ENCODE data around the gene KIF5A.

The KIF5A gene

DNA sequence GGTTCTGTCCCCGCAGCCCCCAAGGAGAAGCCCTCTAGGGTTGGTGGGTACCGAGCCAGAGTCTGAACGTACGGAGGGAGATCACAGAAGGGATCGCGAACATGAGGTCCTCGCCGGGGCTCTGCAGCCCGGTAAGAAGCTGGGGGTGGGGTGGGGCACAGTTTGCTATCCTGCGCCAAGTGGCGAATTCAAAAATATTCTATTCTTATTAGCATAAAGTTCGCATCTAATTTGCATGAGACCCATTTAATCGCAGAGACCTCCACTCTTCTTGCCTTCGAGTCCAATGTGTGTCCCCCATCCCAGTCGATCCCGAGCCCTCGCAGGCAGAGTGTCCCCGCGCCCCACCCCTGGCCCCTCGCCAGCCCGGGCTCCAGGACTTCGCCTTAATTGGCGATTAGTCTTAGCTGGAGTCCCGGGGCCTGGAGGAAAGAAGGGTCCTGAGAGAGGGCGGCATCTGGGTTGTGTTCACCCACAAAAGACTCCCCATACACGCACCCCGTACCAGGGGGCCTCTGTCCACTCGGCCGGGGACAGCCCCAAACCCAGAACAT, 60.8 kb downstream of the KIF5A start:
- no peak; the same call in 2 of the 3 replicates for ATAC-seq
- TF ChIP-seq ZFP3 (CRISPR knock-in tag; IDR thresholded peaks at IDR 0.05) (no peak), ZC3H10 (CRISPR knock-in tag; IDR thresholded peaks at IDR 0.05) (no peak), SNAI2 (CRISPR knock-in tag; IDR thresholded peaks at IDR 0.05) (no peak), CSDC2 (CRISPR knock-in tag; IDR thresholded peaks at IDR 0.05) (no peak), ZFP30 (CRISPR knock-in tag; IDR thresholded peaks at IDR 0.05) (no peak), TOX (CRISPR knock-in tag; IDR thresholded peaks at IDR 0.05; ENCODE audit: borderline replicate concordance) (no peak), TCF4 (CRISPR knock-in tag; IDR thresholded peaks at IDR 0.05; ENCODE audit: borderline replicate concordance) (no peak)

DNA sequence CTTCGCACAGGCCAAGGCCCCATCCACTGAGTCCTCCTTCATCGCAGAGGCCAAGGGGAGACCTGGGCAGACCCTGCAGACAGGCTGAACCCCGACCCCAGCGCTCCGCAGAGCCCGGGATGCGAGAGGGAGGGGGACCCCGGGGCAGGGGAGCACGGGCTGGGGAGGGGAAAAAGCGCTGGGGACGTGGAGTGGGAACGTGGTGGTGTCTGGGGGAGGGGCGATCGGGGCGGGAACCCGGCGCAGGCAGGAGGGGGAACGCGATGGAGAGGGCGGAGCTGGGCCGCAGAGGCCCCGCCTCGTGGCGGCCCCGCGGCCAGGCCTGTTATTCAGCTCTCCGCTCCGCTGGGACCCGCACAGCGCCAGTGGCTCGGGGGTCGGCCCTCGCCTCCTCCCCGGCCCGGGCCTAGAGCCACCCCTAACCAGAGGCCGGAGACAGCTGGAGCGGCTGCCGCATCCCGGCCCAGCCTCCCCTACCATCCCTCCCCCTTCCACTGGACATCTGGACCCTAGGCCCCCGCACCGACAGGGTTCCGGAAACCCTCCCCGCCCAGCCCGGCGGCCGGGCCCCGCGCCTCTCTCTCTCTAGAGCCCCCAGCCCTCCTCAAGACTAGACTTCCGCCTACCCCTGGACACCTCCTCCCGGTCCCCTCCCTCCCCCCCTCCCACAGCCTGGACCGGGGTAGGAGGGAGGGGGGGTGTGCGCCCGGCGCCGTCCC, 61.4 kb downstream of the KIF5A start, which contains the start of gene ARHGEF25:
Gene ARHGEF25 (plus strand): TSS at position 328 of the 719 bp plus-strand sequence. CDS start 460 bp downstream, outside the sequence.
- peak; percentile 93 for ATAC-seq
- TF ChIP-seq ZNF8 (CRISPR knock-in tag; IDR thresholded peaks at IDR 0.05) (no peak), TCF4 (CRISPR knock-in tag; IDR thresholded peaks at IDR 0.05; ENCODE audit: borderline replicate concordance) (peak; percentile 47; the same call in 1 of the 2 replicates), ESRRG (CRISPR knock-in tag; IDR thresholded peaks at IDR 0.05) (no peak), OSR1 (CRISPR knock-in tag; IDR thresholded peaks at IDR 0.05) (no peak), ISL1 (CRISPR knock-in tag; IDR thresholded peaks at IDR 0.05) (no peak), BACH2 (CRISPR knock-in tag; IDR thresholded peaks at IDR 0.05; ENCODE audit: borderline replicate concordance) (no peak), ZNF70 (CRISPR knock-in tag; IDR thresholded peaks at IDR 0.05) (0 out of 2 replicates have a peak, but pooled peaks have one; percentile 23)
- TF ChIP-seq, protein P1, sequence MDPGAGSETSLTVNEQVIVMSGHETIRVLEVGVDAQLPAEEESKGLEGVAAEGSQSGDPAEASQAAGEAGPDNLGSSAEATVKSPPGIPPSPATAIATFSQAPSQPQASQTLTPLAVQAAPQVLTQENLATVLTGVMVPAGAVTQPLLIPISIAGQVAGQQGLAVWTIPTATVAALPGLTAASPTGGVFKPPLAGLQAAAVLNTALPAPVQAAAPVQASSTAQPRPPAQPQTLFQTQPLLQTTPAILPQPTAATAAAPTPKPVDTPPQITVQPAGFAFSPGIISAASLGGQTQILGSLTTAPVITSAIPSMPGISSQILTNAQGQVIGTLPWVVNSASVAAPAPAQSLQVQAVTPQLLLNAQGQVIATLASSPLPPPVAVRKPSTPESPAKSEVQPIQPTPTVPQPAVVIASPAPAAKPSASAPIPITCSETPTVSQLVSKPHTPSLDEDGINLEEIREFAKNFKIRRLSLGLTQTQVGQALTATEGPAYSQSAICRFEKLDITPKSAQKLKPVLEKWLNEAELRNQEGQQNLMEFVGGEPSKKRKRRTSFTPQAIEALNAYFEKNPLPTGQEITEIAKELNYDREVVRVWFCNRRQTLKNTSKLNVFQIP (CRISPR knock-in tag; IDR thresholded peaks at IDR 0.05; ENCODE audit: borderline replicate concordance, low read depth): no peak
- TF ChIP-seq, protein P2, sequence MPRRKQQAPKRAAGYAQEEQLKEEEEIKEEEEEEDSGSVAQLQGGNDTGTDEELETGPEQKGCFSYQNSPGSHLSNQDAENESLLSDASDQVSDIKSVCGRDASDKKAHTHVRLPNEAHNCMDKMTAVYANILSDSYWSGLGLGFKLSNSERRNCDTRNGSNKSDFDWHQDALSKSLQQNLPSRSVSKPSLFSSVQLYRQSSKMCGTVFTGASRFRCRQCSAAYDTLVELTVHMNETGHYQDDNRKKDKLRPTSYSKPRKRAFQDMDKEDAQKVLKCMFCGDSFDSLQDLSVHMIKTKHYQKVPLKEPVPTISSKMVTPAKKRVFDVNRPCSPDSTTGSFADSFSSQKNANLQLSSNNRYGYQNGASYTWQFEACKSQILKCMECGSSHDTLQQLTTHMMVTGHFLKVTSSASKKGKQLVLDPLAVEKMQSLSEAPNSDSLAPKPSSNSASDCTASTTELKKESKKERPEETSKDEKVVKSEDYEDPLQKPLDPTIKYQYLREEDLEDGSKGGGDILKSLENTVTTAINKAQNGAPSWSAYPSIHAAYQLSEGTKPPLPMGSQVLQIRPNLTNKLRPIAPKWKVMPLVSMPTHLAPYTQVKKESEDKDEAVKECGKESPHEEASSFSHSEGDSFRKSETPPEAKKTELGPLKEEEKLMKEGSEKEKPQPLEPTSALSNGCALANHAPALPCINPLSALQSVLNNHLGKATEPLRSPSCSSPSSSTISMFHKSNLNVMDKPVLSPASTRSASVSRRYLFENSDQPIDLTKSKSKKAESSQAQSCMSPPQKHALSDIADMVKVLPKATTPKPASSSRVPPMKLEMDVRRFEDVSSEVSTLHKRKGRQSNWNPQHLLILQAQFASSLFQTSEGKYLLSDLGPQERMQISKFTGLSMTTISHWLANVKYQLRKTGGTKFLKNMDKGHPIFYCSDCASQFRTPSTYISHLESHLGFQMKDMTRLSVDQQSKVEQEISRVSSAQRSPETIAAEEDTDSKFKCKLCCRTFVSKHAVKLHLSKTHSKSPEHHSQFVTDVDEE (CRISPR knock-in tag; IDR thresholded peaks at IDR 0.05): no peak

GRCh38 chr12:57611827-57612710, 62.2 kb downstream of the KIF5A start:
- no peak for ATAC-seq
- no peak for TF ChIP-seq SNAI2 (CRISPR knock-in tag; IDR thresholded peaks at IDR 0.05)

DNA sequence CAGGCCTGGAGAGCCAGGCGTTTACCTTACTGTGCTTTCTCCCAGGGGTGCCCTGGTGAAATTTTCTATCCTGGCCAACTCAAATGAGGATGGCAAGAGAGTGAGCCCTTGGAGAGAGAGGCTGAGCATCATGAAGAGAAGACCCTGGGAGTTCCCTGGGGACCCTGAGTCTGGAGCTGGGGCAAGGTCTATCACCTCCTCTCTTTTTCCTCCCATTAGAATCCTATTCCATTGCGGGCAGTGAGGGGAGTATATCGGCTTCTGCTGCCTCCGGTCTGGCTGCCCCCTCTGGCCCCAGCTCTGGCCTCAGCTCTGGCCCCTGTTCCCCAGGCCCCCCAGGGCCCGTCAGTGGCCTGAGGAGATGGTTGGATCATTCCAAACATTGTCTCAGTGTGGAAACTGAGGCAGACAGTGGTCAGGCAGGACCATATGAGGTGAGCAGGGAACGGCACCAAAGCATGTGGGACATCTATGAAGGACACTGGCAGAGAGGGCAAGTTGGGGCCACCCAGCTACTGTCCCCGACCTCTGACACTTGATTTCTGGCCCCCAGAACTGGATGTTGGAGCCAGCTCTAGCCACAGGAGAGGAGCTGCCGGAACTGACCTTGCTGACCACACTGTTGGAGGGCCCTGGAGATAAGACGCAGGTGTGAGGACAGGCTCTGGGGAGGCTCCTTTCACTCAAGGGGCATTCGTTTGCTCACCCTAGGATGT, 63.0 kb downstream of the KIF5A start:
- no peak for ATAC-seq
- TF ChIP-seq BACH2 (CRISPR knock-in tag; IDR thresholded peaks at IDR 0.05; ENCODE audit: borderline replicate concordance): no peak
- no peak for TF ChIP-seq CSDC2 (CRISPR knock-in tag; IDR thresholded peaks at IDR 0.05)
- TF ChIP-seq CREB5 (CRISPR knock-in tag; IDR thresholded peaks at IDR 0.05; ENCODE audit: low read depth): no peak
- no peak for TF ChIP-seq ZNF8 (CRISPR knock-in tag; IDR thresholded peaks at IDR 0.05)
- no peak for TF ChIP-seq OSR1 (CRISPR knock-in tag; IDR thresholded peaks at IDR 0.05)
- no peak for TF ChIP-seq RARB (CRISPR knock-in tag; IDR thresholded peaks at IDR 0.05)
- TF ChIP-seq TOX (CRISPR knock-in tag; IDR thresholded peaks at IDR 0.05; ENCODE audit: borderline replicate concordance): no peak
- no peak for TF ChIP-seq ZFP3 (CRISPR knock-in tag; IDR thresholded peaks at IDR 0.05)
- no peak for TF ChIP-seq ZNF70 (CRISPR knock-in tag; IDR thresholded peaks at IDR 0.05)
- TF ChIP-seq SNAI2 (CRISPR knock-in tag; IDR thresholded peaks at IDR 0.05): no peak
- no peak for TF ChIP-seq ZFP30 (CRISPR knock-in tag; IDR thresholded peaks at IDR 0.05)
- TF ChIP-seq ZC3H10 (CRISPR knock-in tag; IDR thresholded peaks at IDR 0.05): no peak
- no peak for TF ChIP-seq ISL1 (CRISPR knock-in tag; IDR thresholded peaks at IDR 0.05)
- no peak for TF ChIP-seq ZNF565 (CRISPR knock-in tag; conservative IDR thresholded peaks at IDR 0.05; ENCODE audit: low read depth)
- TF ChIP-seq TCF4 (CRISPR knock-in tag; IDR thresholded peaks at IDR 0.05; ENCODE audit: borderline replicate concordance): no peak

Data from SK-N-SH treated with all-trans-retinoic acid at 6 μM for 48 hours (cell line).